T-helper 17 cell (primary cell): ENCODE results near the gene MYH11. TPM values are rescaled to one million over a fixed set of nuclear protein-coding genes. Genes with fewer than 3 reads are reported as not detected.

Experiments
- ATAC-seq: fragments of 150-1000 bp; cut with Tn5 transposase; 2 replicates; pipeline ENCODE4 v1.10.0; 2021; ENCODE audit warnings: mild to moderate bottlenecking, moderate library complexity
- DNase-seq, 3 donors: peaks; one replicate each; pipeline versions ENCODE4 v3.0.0 to v3.0.0-alpha.2; 2020 to 2021
- H3K9me3 ChIP-seq: one replicate; pipeline ENCODE4 v1.7.0; 2013; ENCODE audit warnings: low read length, mild to moderate bottlenecking; ENCODE audit not compliant: control insufficient read depth, poor library complexity, severe bottlenecking
- H3K27ac Mint-ChIP-seq: one replicate; pipeline ENCODE4 v1.8.0; 2022; ENCODE audit warnings: mild to moderate bottlenecking, moderate library complexity, mixed read lengths
- H3K27me3 Mint-ChIP-seq: one replicate; pipeline ENCODE4 v1.8.0; 2022; ENCODE audit warnings: mixed read lengths
- H3K36me3 Mint-ChIP-seq: one replicate; pipeline ENCODE4 v1.8.0; 2022; ENCODE audit warnings: low read depth, mixed read lengths
- H3K4me1 Mint-ChIP-seq: one replicate; pipeline ENCODE4 v1.8.0; 2022; ENCODE audit warnings: mild to moderate bottlenecking, mixed read lengths
- H3K4me3 Mint-ChIP-seq: one replicate; pipeline ENCODE4 v1.8.0; 2022; ENCODE audit warnings: mild to moderate bottlenecking, moderate library complexity, mixed read lengths
- total RNA-seq, 4 donors: library from RNA in 2 of 4; stranded (reverse) in 2 of 4; gene quantifications; one replicate each; pipeline ENCODE4 v1.2.3 and lab custom pipeline; 2022 to 2026

MYH11 gene
- total RNA-seq: under 1 TPM; 0.22 to 0.29 TPM
- 0 reads per million in 2 donors for total RNA-seq (lab: John Stamatoyannopoulos, UW)

DNA sequence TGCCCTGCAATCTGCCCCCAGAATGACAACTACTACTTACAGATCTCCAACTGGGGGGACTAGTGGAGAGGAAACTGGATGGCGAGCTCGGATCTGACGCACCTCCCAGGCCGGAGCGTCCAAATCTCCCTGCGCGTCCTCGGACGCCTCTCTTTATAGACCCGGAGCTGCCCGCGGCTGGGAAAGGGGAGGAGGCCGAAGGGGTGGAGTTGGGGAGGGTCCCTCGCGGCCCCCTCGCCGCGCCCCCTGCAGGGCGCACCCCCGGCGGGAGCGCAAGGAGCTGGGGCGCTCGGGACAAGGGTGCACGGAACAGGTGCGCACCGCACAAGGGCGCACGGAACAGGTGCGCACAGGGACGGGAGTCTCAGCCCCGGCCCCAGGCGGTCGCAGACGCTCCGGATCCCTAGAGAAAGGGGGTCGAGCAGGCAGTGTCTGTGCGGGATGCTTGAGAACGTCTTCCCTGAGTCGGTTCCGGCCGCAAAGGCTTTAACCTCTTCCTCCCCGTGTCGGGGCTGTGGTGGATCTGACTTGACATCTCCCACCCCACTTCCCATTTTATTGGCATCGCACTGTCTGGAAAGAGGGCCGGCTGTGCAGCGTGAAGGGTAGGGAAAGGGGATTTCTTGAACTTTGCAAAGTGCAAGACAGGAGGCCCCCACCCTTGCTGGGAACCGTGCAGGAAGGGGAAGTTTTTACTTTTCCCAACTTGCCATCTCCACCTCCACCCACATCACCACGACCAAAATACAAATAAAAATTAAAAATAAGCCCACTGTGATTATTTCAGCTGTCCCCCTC lies at the start of gene MYH11:
TSS of gene MYH11 (minus strand) at position 128 of the 798 bp plus-strand sequence. CDS start 18,776 bp downstream, outside the sequence.
- H3K27me3 Mint-ChIP-seq: peaks cover 44% of the 10 kb centered on the region
- H3K4me1 Mint-ChIP-seq: peaks cover 8% of the 10 kb centered on the region
- H3K27ac Mint-ChIP-seq: no peak within 1 kb of the TSS
- ATAC-seq: no peak
- H3K9me3 ChIP-seq: no peaks in the 10 kb centered on the region
- H3K4me3 Mint-ChIP-seq: peak within 1 kb of the TSS; percentile 66
- DNase-seq: no peak
- peaks cover 6% of the 10 kb centered on the region for H3K36me3 Mint-ChIP-seq

GRCh38 chr16:15906439-15906838 lies 49.6 kb upstream of the MYH11 start:
- Mint-ChIP-seq H3K36me3 (no peaks in the 10 kb centered on the region), H3K4me3 (no peak overlapping the region), H3K27ac (no peak overlapping the region), H3K4me1 (no peaks in the 10 kb centered on the region), H3K27me3 (no peaks in the 10 kb centered on the region)
- ATAC-seq (no peak), DNase-seq (no peak)
- no peaks in the 10 kb centered on the region for H3K9me3 ChIP-seq

DNA sequence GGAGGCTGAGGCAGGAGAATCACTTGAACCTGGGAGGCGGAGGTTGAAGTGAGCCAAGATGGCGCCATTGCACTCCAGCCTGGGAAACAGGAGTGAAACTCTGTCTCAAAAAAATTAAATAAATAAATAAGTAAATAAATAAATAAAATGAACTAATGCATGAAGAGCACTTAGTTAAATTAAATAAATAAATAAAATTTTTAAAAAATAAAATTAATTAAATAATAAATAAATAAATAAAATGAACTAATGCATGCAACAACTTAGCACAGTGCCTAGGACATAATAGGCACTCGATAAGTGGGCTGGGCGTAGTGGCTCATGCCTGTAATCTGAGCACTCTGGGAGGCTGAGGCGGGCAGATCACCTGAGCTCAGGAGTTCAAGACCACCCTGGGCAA lies 47.1 kb upstream of the MYH11 start:
- H3K27ac Mint-ChIP-seq: no peak overlapping the region
- H3K36me3 Mint-ChIP-seq: no peaks in the 10 kb centered on the region
- no peak for ATAC-seq
- H3K27me3 Mint-ChIP-seq: no peaks in the 10 kb centered on the region
- no peaks in the 10 kb centered on the region for H3K9me3 ChIP-seq
- no peaks in the 10 kb centered on the region for H3K4me1 Mint-ChIP-seq
- H3K4me3 Mint-ChIP-seq: no peak overlapping the region
- no peak for DNase-seq

DNA sequence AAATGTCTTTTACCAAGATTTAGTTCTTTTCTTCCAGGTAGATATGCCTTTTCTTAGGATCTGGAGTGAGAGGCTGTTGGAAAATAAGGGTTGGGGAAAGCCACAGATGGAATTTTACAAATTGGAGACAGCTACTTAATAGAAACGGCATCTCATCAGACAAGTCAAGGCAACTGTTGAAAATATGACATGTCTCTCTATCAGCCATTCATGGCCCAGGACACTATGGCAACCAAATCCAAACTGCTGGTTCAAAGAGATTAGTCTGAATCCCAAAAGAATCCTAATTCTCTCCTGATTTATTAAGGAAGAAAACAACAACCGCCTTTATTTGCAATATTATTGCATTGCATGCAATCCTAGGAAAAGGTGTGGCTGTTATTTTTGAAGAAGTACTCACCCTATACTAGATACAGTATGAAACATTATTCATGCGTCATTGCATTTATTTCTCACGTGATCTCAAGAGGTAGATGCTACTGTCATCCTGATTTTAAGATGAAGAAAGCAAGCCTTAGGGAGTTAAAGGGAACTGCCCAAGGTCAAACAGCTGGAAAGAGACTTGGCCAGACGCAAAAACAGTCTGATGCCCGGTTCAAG lies 44.2 kb upstream of the MYH11 start:
- peaks cover 5% of the 10 kb centered on the region for H3K4me1 Mint-ChIP-seq
- H3K9me3 ChIP-seq: no peaks in the 10 kb centered on the region
- no peak for DNase-seq
- no peak overlapping the region for H3K27ac Mint-ChIP-seq
- no peaks in the 10 kb centered on the region for H3K36me3 Mint-ChIP-seq
- ATAC-seq: no peak
- H3K4me3 Mint-ChIP-seq: no peak overlapping the region
- no peaks in the 10 kb centered on the region for H3K27me3 Mint-ChIP-seq

- Mint-ChIP-seq H3K4me3 (no peak overlapping the region), H3K27me3 (no peaks in the 10 kb centered on the region), H3K27ac (no peak overlapping the region), H3K4me1 (peaks cover 5% of the 10 kb centered on the region), H3K36me3 (no peaks in the 10 kb centered on the region)
- no peak for DNase-seq
- no peak for ATAC-seq
- no peaks in the 10 kb centered on the region for H3K9me3 ChIP-seq
Observed at GRCh38 chr16:15900357-15900756, 43.5 kb upstream of the MYH11 start.

- ATAC-seq (no peak), DNase-seq (no peak)
- H3K27ac Mint-ChIP-seq: no peak overlapping the region
- H3K4me3 Mint-ChIP-seq: no peak overlapping the region
- no peaks in the 10 kb centered on the region for H3K27me3 Mint-ChIP-seq
- H3K36me3 Mint-ChIP-seq: no peaks in the 10 kb centered on the region
- H3K9me3 ChIP-seq: no peaks in the 10 kb centered on the region
- H3K4me1 Mint-ChIP-seq: peaks cover 5% of the 10 kb centered on the region
Observed at GRCh38 chr16:15899538-15900100, 42.8 kb upstream of the MYH11 start.

GRCh38 chr16:15898654-15899053 lies 41.8 kb upstream of the MYH11 start:
- Mint-ChIP-seq H3K4me3 (no peak overlapping the region), H3K27me3 (no peaks in the 10 kb centered on the region), H3K4me1 (peaks cover 5% of the 10 kb centered on the region), H3K27ac (no peak overlapping the region), H3K36me3 (no peaks in the 10 kb centered on the region)
- no peaks in the 10 kb centered on the region for H3K9me3 ChIP-seq
- DNase-seq (no peak), ATAC-seq (no peak)

GRCh38 chr16:15897834-15898254 lies 41.0 kb upstream of the MYH11 start:
- Mint-ChIP-seq H3K4me1 (peaks cover 5% of the 10 kb centered on the region), H3K27ac (no peak overlapping the region), H3K4me3 (peak overlapping the region; percentile 60), H3K36me3 (no peaks in the 10 kb centered on the region), H3K27me3 (no peaks in the 10 kb centered on the region)
- no peak for DNase-seq
- no peak for ATAC-seq
- H3K9me3 ChIP-seq: no peaks in the 10 kb centered on the region

- H3K27me3 Mint-ChIP-seq: no peaks in the 10 kb centered on the region
- DNase-seq (no peak), ATAC-seq (no peak)
- H3K4me3 Mint-ChIP-seq: no peak overlapping the region
- H3K4me1 Mint-ChIP-seq: peaks cover 5% of the 10 kb centered on the region
- H3K27ac Mint-ChIP-seq: no peak overlapping the region
- no peaks in the 10 kb centered on the region for H3K9me3 ChIP-seq
- H3K36me3 Mint-ChIP-seq: no peaks in the 10 kb centered on the region
Observed at GRCh38 chr16:15897121-15897780, 40.4 kb upstream of the MYH11 start.

DNA sequence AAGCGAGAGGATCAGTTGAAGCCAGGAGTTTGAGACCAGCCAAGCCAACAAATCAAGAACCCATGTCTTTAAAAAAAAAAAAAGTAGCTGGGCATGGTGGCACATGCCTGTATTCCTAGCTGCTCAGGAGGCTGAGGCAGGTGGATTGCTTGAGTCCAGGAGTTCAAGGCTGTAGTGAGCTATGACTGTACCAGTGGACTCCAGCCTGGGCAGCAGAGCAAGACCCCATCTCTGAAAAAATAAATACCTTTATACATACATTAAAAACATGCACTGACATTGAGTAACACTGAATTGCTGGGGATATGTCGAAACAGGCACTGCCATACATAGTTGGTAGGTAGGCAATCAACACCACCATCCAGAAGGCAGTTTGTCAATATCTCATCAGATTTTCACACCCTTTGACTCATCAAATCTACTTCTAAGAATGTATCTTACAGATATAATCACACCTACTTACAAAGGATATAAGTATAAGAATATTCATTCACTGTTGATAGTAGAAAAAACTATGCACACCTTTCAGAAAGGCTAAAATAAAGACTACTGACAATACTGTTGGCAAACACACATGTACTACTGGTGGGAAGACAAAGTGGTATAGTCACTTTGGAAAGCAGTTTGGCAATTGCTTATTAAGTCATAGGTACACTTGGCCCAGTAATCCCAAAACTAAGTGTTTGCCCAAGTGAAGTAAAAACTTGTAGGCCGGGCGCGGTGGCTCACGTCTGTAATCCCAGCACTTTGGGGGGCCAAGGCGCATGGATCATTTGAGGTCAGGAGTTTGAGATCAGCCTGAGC lies 37.9 kb upstream of the MYH11 start:
- Mint-ChIP-seq H3K4me1 (peaks cover 5% of the 10 kb centered on the region), H3K27ac (no peak overlapping the region), H3K4me3 (no peak overlapping the region), H3K27me3 (no peaks in the 10 kb centered on the region), H3K36me3 (no peaks in the 10 kb centered on the region)
- ATAC-seq (no peak), DNase-seq (no peak)
- no peaks in the 10 kb centered on the region for H3K9me3 ChIP-seq

DNA sequence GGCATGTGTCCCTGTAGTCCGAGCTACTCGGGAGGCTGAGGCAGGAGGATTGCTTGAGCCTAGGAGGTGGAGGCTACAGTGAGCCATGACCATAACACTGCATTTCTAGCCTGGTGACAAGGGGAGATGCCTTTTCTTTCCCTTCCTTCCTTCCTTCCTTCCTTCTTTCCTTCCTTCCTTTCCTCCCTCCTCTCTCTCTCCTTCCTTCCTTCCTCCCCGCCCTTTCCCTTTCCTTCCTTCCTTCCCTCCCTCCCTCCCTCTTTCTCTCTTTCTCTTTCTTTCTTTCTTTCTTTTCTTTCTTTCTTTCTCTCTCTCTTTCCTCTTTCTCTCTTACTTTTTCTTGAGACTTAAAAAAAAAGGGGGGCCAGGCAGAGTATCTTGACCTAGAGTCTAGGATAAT lies 34.7 kb upstream of the MYH11 start:
- no peaks in the 10 kb centered on the region for H3K9me3 ChIP-seq
- Mint-ChIP-seq H3K36me3 (peaks cover 3% of the 10 kb centered on the region), H3K27ac (no peak overlapping the region), H3K27me3 (no peaks in the 10 kb centered on the region), H3K4me3 (no peak overlapping the region), H3K4me1 (peaks cover 10% of the 10 kb centered on the region)
- ATAC-seq: no peak
- DNase-seq: no peak

GRCh38 chr16:15888072-15888976 lies 31.5 kb upstream of the MYH11 start, which contains the start of gene CEP20:
CEP20 (minus strand) TSS chr16:15888603; CDS start chr16:15888585, 18 bp downstream.
- Mint-ChIP-seq H3K27me3 (no peaks in the 10 kb centered on the region), H3K27ac (peak within 1 kb of the TSS; percentile 98), H3K4me3 (peak within 1 kb of the TSS; percentile 100), H3K36me3 (peaks cover 3% of the 10 kb centered on the region), H3K4me1 (peaks cover 19% of the 10 kb centered on the region)
- peak; percentile 99 for ATAC-seq
- no peaks in the 10 kb centered on the region for H3K9me3 ChIP-seq
- DNase-seq: peak; percentile 98 to 99 (median 99)
